Stimulated activated CD8-positive, alpha-beta memory T cell treated with anti-CD3 and anti-CD28 coated beads, Interleukin-2, amount 100 ng/mL, for 1 hour (primary cell): ENCODE data around the gene CEMP1.

ENCODE experiments used
- DNase-seq, 2 donors: peaks; one replicate each; pipeline ENCODE4 v3.0.0-alpha.2; 2020; ENCODE audit warnings: low read depth in 2 of 2

CEMP1 gene

GRCh38 chr16:2484898-2485508 lies 46.2 kb downstream of the CEMP1 start:
- DNase-seq, result no peak

- no peak for DNase-seq
Observed at GRCh38 chr16:2483939-2484897, 47.0 kb downstream of the CEMP1 start.

- no peak for DNase-seq
Observed at GRCh38 chr16:2482708-2483534, 48.3 kb downstream of the CEMP1 start.

- DNase-seq, result no peak
Observed at GRCh38 chr16:2482249-2482648, 49.0 kb downstream of the CEMP1 start.

GRCh38 chr16:2481676-2482075 lies 49.5 kb downstream of the CEMP1 start:
- no peak for DNase-seq

- DNase-seq, result no peak
Observed at GRCh38 chr16:2480948-2481347, 50.3 kb downstream of the CEMP1 start.
